OCI-LY7 (cell line): ENCODE data around the gene RASGRP3. TPM values are rescaled to one million over a fixed set of nuclear protein-coding genes. Genes with fewer than 3 reads are reported as not detected.
A peak's percentile ranks its signal among the peaks of the same experiment; 100 is the strongest.

Experiments used
- BruUV-seq: library from RNA; stranded (reverse); fragments of 400-500 nt; replicated peaks from 2 replicates; lab custom pipeline; 2021; lab: Mats Ljungman, UMichigan
- CTCF ChIA-PET: fragments of 300-600 bp; sonication (Branson Sonifier 250); formaldehyde crosslinking; loops from one replicate; lab custom pipeline; 2022; ENCODE audit warnings: antibody characterized with exemption; ENCODE audit not compliant: unreplicated experiment; lab: Charles Lee
- POLR2A ChIA-PET: fragments of 300-600 bp; sonication (Branson Sonifier 250); formaldehyde crosslinking; loops from one replicate; lab custom pipeline; 2022; ENCODE audit warnings: antibody characterized with exemption; lab: Charles Lee
- DNase-seq: peaks from one replicate; pipeline ENCODE4 v3.0.0-alpha.2; 2015; ENCODE audit warnings: low spot score
- H2AFZ ChIP-seq: fragments of 200-600 bp; sonication (generic), shearing (Covaris generic); 2 replicates; pipeline ENCODE4 v1.6.1; 2014; ENCODE audit warnings: mild to moderate bottlenecking, antibody characterized with exemption, low read length, moderate library complexity
- H3K27ac ChIP-seq: fragments of 200-600 bp; sonication (generic); 2 replicates; pipeline ENCODE4 v1.5.1; 2014; ENCODE audit warnings: mixed run types, low read depth, mild to moderate bottlenecking, moderate library complexity, low read length, inconsistent platforms; ENCODE audit not compliant: poor library complexity, severe bottlenecking
- H3K36me3 ChIP-seq: fragments of 200-600 bp; sonication (generic); 2 replicates; pipeline ENCODE4 v1.6.1; 2014; ENCODE audit warnings: mild to moderate bottlenecking, antibody characterized with exemption, low read length, moderate library complexity, mixed read lengths; ENCODE audit not compliant: insufficient read depth
- H3K4me1 ChIP-seq: fragments of 200-600 bp; sonication (generic); 2 replicates; pipeline ENCODE4 v1.5.1; 2014; ENCODE audit warnings: mild to moderate bottlenecking, low read length; ENCODE audit not compliant: insufficient read depth, poor library complexity, severe bottlenecking
- H3K4me2 ChIP-seq: fragments of 200-600 bp; sonication (generic); 2 replicates; pipeline ENCODE4 v1.6.1; 2014; ENCODE audit warnings: mild to moderate bottlenecking, low read length
- H3K4me3 ChIP-seq: fragments of 200-600 bp; sonication (generic); 2 replicates; pipeline ENCODE4 v1.5.1; 2014; ENCODE audit warnings: mild to moderate bottlenecking, low read depth, low read length; ENCODE audit not compliant: poor library complexity, severe bottlenecking
- H3K79me2 ChIP-seq: fragments of 200-600 bp; sonication (generic); 2 replicates; pipeline ENCODE4 v1.6.1; 2016; ENCODE audit warnings: low read depth, mild to moderate bottlenecking, low read length, moderate library complexity, mixed read lengths; ENCODE audit not compliant: insufficient read depth
- H3K9me2 ChIP-seq: fragments of 200-600 bp; sonication (generic); 2 replicates; pipeline ENCODE4 v1.6.1; 2016; ENCODE audit warnings: mild to moderate bottlenecking, low read length, mixed read lengths; ENCODE audit not compliant: insufficient read depth
- H3K9me3 ChIP-seq: fragments of 200-600 bp; sonication (generic); 2 replicates; pipeline ENCODE4 v1.6.1; 2014; ENCODE audit warnings: mild to moderate bottlenecking, mixed run types, low read length, mixed read lengths
- H4K20me1 ChIP-seq: fragments of 200-600 bp; sonication (generic); 2 replicates; pipeline ENCODE4 v1.6.1; 2014; ENCODE audit warnings: mild to moderate bottlenecking, antibody characterized with exemption, low read length, moderate library complexity, mixed read lengths; ENCODE audit not compliant: insufficient read depth
- EZH2phosphoT487 ChIP-seq: fragments of 200-600 bp; sonication (generic); IDR thresholded peaks from 2 replicates; pipeline ENCODE4 v1.6.1; 2018; ENCODE audit warnings: low read depth, borderline replicate concordance, mild to moderate bottlenecking, mixed run types, antibody characterized with exemption, low read length, moderate library complexity, mixed read lengths
- intact Hi-C: fragments of 100-400 bp; cut with micrococcal nuclease; formaldehyde crosslinking; loops from one replicate; pipeline ENCODE4 v1.10.0; 2022; ENCODE audit not compliant: unreplicated experiment
- total RNA-seq, 2 experiments: library from RNA; depleted of rRNA in 1 of 2; stranded (reverse); fragments of >200 nt in 1 of 2; shearing (Covaris generic) in 1 of 2; gene quantifications; 2 replicates each; pipeline ENCODE4 v1.2.3, GENCODE V29; 2014 to 2022
- TF ChIP-seq, protein P1 (sequence below): fragments of 200-600 bp; sonication (generic); conservative IDR thresholded peaks from 2 replicates; pipeline ENCODE4 v1.5.1; 2014; ENCODE audit warnings: mild to moderate bottlenecking, antibody characterized with exemption, low read length, moderate library complexity, mixed read lengths

RASGRP3 gene
- total RNA-seq, 2 experiments from 2014 or later: 5.1 to 8.7 TPM

DNA sequence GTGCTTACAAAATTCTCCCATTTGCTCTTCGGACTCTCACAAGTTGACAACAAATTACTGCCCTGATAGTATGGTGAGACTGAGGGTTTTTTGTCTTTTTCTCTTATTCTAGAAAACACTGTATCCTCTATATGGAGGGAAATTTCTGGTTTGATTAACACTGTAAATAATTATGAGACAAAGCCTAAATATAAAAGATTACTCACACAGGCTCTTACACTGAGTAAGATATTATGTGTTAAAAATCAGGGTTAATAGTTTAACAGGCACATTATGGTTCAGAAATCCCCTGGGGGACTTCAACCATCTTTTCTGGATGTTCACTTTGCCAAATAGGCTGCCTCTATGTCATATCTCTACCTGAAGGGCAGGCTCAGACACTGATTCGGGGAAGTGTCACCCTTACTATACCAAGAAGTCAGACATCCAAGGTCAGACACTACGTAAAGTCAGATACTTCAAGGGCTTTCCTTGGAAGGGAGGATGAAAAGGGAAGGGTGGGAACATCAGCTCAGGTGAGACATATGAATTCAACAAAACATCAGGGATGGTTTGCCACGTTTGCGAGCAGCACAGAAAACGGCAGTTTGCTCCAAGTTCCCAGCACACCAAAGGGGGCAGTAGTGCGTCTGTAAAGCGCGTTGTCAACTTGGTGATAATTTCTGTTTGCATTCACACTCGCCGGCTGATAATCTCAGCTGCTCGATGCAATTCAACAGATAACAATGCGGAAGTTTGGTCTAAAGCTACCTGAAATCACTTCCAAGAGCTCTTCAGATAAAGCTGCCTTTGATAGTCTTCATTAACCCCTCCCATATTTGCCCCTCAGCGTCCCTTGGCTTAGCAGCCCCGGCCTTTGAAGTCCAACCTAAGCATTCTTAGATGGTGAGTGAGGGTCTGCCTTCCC lies 972 bp upstream of the RASGRP3 start:
- CTCF ChIA-PET: interaction anchor here (1.0 to 1.3 kb wide), 2 partner anchors 108 to 124 kb away, joined by 3 to 7 read pairs; partner anchors contain the start of gene FAM98A
- no peaks in the 10 kb centered on the region for H3K9me2 ChIP-seq

DNA sequence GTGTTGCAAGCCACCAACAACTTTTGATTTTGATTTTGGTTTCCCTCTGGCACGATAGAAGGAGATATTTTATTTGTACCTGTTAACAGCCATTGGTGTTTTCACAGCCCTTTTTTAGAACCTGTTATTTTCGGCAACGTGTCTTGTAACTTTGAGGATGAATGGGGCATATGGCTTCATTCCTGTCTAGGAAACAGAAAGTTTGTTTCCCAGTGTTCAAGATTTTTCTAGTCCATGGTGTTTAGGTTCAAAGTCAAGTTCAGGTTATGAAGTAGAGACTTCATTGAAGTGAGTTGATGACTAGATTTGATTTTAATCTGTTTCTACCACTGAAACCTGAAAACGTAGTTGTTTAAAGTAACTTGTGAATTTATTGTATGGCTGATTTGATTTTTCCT lies 343 bp downstream of the RASGRP3 start:
- no peaks in the 10 kb centered on the region for H3K36me3 ChIP-seq
- H3K79me2 ChIP-seq: no peaks in the 10 kb centered on the region
- H2AFZ ChIP-seq: peak overlapping the region; percentile 96; the same call in 1 of the 2 replicates
- H3K4me2 ChIP-seq: peak overlapping the region; percentile 81
- H3K4me3 ChIP-seq: peak overlapping the region; percentile 72
- no peak for DNase-seq
- TF ChIP-seq, protein P1, sequence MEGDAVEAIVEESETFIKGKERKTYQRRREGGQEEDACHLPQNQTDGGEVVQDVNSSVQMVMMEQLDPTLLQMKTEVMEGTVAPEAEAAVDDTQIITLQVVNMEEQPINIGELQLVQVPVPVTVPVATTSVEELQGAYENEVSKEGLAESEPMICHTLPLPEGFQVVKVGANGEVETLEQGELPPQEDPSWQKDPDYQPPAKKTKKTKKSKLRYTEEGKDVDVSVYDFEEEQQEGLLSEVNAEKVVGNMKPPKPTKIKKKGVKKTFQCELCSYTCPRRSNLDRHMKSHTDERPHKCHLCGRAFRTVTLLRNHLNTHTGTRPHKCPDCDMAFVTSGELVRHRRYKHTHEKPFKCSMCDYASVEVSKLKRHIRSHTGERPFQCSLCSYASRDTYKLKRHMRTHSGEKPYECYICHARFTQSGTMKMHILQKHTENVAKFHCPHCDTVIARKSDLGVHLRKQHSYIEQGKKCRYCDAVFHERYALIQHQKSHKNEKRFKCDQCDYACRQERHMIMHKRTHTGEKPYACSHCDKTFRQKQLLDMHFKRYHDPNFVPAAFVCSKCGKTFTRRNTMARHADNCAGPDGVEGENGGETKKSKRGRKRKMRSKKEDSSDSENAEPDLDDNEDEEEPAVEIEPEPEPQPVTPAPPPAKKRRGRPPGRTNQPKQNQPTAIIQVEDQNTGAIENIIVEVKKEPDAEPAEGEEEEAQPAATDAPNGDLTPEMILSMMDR: no peak
- no peak for TF ChIP-seq EZH2phosphoT487
- ChIA-PET POLR2A (interaction anchor here (0.6 to 1.8 kb wide), 3 partner anchors 17 to 122 kb away, joined by 3 to 12 read pairs (median 4); partner anchors contain the start of gene FAM98A), CTCF (interaction anchor here (0.5 to 1.3 kb wide), 3 partner anchors 100 to 123 kb away, joined by 3 to 4 read pairs (median 3); partner anchors contain the start of gene FAM98A)
- intact Hi-C loops: loop anchor here (1.0 to 5.0 kb wide), 2 partner anchors 107 to 121 kb away; partner anchors contain the start of gene FAM98A
- peak overlapping the region; percentile 80 for H3K27ac ChIP-seq
- TSS peak; percentile 79 for BruUV-seq
- no peaks in the 10 kb centered on the region for H3K9me2 ChIP-seq
- peaks cover 36% of the 10 kb centered on the region for H3K4me1 ChIP-seq
- no peaks in the 10 kb centered on the region for H3K9me3 ChIP-seq
- no peaks in the 10 kb centered on the region for H4K20me1 ChIP-seq

More for the DNA sequence above, 972 bp upstream of the RASGRP3 start:
- H3K36me3 ChIP-seq: no peaks in the 10 kb centered on the region
- DNase-seq: peak; percentile 89
- no TSS peak for BruUV-seq
- H3K4me3 ChIP-seq: peak overlapping the region; percentile 72
- peak overlapping the region; percentile 81 for H3K4me2 ChIP-seq
- H3K27ac ChIP-seq: peak overlapping the region; percentile 80
- H3K9me3 ChIP-seq: no peaks in the 10 kb centered on the region
- peaks cover 36% of the 10 kb centered on the region for H3K4me1 ChIP-seq
- peak overlapping the region; percentile 96 for H2AFZ ChIP-seq
- H4K20me1 ChIP-seq: no peaks in the 10 kb centered on the region
- no peaks in the 10 kb centered on the region for H3K79me2 ChIP-seq
- no peak for TF ChIP-seq EZH2phosphoT487
- TF ChIP-seq, protein P1: peak; percentile 90
- POLR2A ChIA-PET: interaction anchor here (0.6 to 1.8 kb wide), 4 partner anchors 45 to 1367 kb away, joined by 3 to 12 read pairs (median 3); partner anchors contain the start of gene FAM98A
- intact Hi-C loops: loop anchor here (1.0 to 5.0 kb wide), 3 partner anchors 56 to 122 kb away; partner anchors contain the start of gene FAM98A
